ENCODE measurements around the gene IRF2BP2.

IRF2BP2 gene

GRCh38 chr1:234556245-234556943 lies 53.6 kb downstream of the IRF2BP2 start:
- Histone ChIP-seq H3K4me1 (ENCODE audit: control insufficient read depth, insufficient read depth, low read length, poor library complexity, severe bottlenecking) (no peaks in the 10 kb centered on the region), H3K27ac (ENCODE audit: insufficient read depth, low read length, poor library complexity, severe bottlenecking) (no peak overlapping the region), H3K4me3 (ENCODE audit: insufficient read depth, low read depth, low read length, poor library complexity, severe bottlenecking) (no peak overlapping the region), H3K27me3 (replicated peaks; ENCODE audit: control insufficient read depth, insufficient read depth, low read length, poor library complexity, severe bottlenecking) (no peaks in the 10 kb centered on the region), H3K36me3 (ENCODE audit: control insufficient read depth, insufficient read depth, low read length) (no peaks in the 10 kb centered on the region), H3K9me3 (ENCODE audit: control insufficient read depth, low read length) (no peaks in the 10 kb centered on the region)
- DNase-seq: no peak

GRCh38 chr1:234555390-234556024 lies 54.5 kb downstream of the IRF2BP2 start:
- Histone ChIP-seq H3K27ac (ENCODE audit: insufficient read depth, low read length, poor library complexity, severe bottlenecking) (no peak overlapping the region), H3K27me3 (replicated peaks; ENCODE audit: control insufficient read depth, insufficient read depth, low read length, poor library complexity, severe bottlenecking) (no peaks in the 10 kb centered on the region), H3K36me3 (ENCODE audit: control insufficient read depth, insufficient read depth, low read length) (no peaks in the 10 kb centered on the region), H3K9me3 (ENCODE audit: control insufficient read depth, low read length) (no peaks in the 10 kb centered on the region), H3K4me3 (ENCODE audit: insufficient read depth, low read depth, low read length, poor library complexity, severe bottlenecking) (no peak overlapping the region), H3K4me1 (ENCODE audit: control insufficient read depth, insufficient read depth, low read length, poor library complexity, severe bottlenecking) (no peaks in the 10 kb centered on the region)
- no peak for DNase-seq

- no peaks in the 10 kb centered on the region for H3K4me1 ChIP-seq (ENCODE audit: control insufficient read depth, insufficient read depth, low read length, poor library complexity, severe bottlenecking)
- H3K4me3 ChIP-seq (ENCODE audit: insufficient read depth, low read depth, low read length, poor library complexity, severe bottlenecking): no peak overlapping the region
- H3K27ac ChIP-seq (ENCODE audit: insufficient read depth, low read length, poor library complexity, severe bottlenecking): no peak overlapping the region
- no peaks in the 10 kb centered on the region for H3K36me3 ChIP-seq (ENCODE audit: control insufficient read depth, insufficient read depth, low read length)
- DNase-seq: no peak
- H3K9me3 ChIP-seq (ENCODE audit: control insufficient read depth, low read length): no peaks in the 10 kb centered on the region
- no peaks in the 10 kb centered on the region for H3K27me3 ChIP-seq (replicated peaks; ENCODE audit: control insufficient read depth, insufficient read depth, low read length, poor library complexity, severe bottlenecking)
Measured at GRCh38 chr1:234554698-234555311, 55.2 kb downstream of the IRF2BP2 start.
